GM23248 (cell line): ENCODE measurements around the gene KNOP1. TPM values are rescaled to one million over a fixed set of nuclear protein-coding genes. Genes with fewer than 3 reads are reported as not detected.

Experiments used
- DNase-seq: peaks from one replicate; pipeline ENCODE4 v3.0.0-alpha.2; 2015
- H2AFZ ChIP-seq: fragments of 200-600 bp; sonication (generic); 2 replicates; pipeline ENCODE4 v1.6.1; 2016; ENCODE audit warnings: antibody characterized with exemption
- H3F3A ChIP-seq: fragments of 200-600 bp; sonication (generic); 2 replicates; pipeline ENCODE4 v1.6.1; 2016; ENCODE audit warnings: mild to moderate bottlenecking, antibody characterized with exemption, mixed run types; ENCODE audit not compliant: insufficient read depth
- H3K27ac ChIP-seq: fragments of 200-600 bp; sonication (generic); 2 replicates; pipeline ENCODE4 v1.5.1; 2016; ENCODE audit warnings: mild to moderate bottlenecking
- H3K27me3 ChIP-seq: fragments of 200-600 bp; sonication (generic); replicated peaks from 2 replicates; pipeline ENCODE4 v1.6.1; 2016; ENCODE audit warnings: mild to moderate bottlenecking; ENCODE audit not compliant: insufficient read depth
- H3K36me3 ChIP-seq: fragments of 200-600 bp; sonication (generic); 2 replicates; pipeline ENCODE4 v1.6.1; 2016; ENCODE audit warnings: low read depth, mild to moderate bottlenecking
- H3K4me1 ChIP-seq: fragments of 200-600 bp; sonication (generic); 2 replicates; pipeline ENCODE4 v1.6.1; 2016; ENCODE audit warnings: mild to moderate bottlenecking; ENCODE audit not compliant: insufficient read depth
- H3K4me2 ChIP-seq: fragments of 200-600 bp; sonication (generic); one replicate; pipeline ENCODE4 v1.6.1; 2016; ENCODE audit warnings: mild to moderate bottlenecking; ENCODE audit not compliant: unreplicated experiment
- H3K4me3 ChIP-seq: fragments of 200-600 bp; sonication (generic); 2 replicates; pipeline ENCODE4 v1.5.1; 2016; ENCODE audit warnings: mild to moderate bottlenecking
- H3K79me2 ChIP-seq: fragments of 200-600 bp; sonication (generic); 2 replicates; pipeline ENCODE4 v1.6.1; 2016; ENCODE audit warnings: mild to moderate bottlenecking; ENCODE audit not compliant: insufficient read depth
- H3K9ac ChIP-seq: fragments of 200-600 bp; sonication (generic); 2 replicates; pipeline ENCODE4 v1.6.1; 2016; ENCODE audit warnings: mild to moderate bottlenecking
- H3K9me2 ChIP-seq: fragments of 200-600 bp; sonication (generic); 2 replicates; pipeline ENCODE4 v1.6.1; 2016; ENCODE audit warnings: mixed run types, mild to moderate bottlenecking, moderate library complexity; ENCODE audit not compliant: insufficient read depth
- H3K9me3 ChIP-seq: fragments of 200-600 bp; sonication (generic); one replicate; pipeline ENCODE4 v1.6.1; 2017; ENCODE audit warnings: low read depth
- H4K20me1 ChIP-seq: fragments of 200-600 bp; sonication (generic); 2 replicates; pipeline ENCODE4 v1.6.0; 2016; ENCODE audit not compliant: insufficient read depth
- EZH2 ChIP-seq: fragments of 200-600 bp; sonication (generic); IDR thresholded peaks from 2 replicates; pipeline ENCODE4 v1.6.1; 2018; ENCODE audit warnings: antibody characterized with exemption, mild to moderate bottlenecking; ENCODE audit not compliant: insufficient read depth, poor library complexity, severe bottlenecking
- EZH2phosphoT487 ChIP-seq: fragments of 200-600 bp; sonication (generic); IDR thresholded peaks from 2 replicates; pipeline ENCODE4 v1.6.1; 2018; ENCODE audit warnings: antibody characterized with exemption, moderate library complexity, mild to moderate bottlenecking, low read depth; ENCODE audit not compliant: insufficient read depth
- WGBS, 2 experiments: methylation state at CpG; one replicate each; pipeline ENCODE4 v1.1.6; 2015 to 2017; ENCODE audit warnings: low lambda C conversion rate in 2 of 2, low coverage in 1 of 2; ENCODE audit errors: missing lambda C conversion rate in 2 of 2; 5-methylcytosine and 5-hydroxymethylcytosine counted together
- in situ Hi-C: fragments of 300-500 bp; cut with MboI; formaldehyde crosslinking; loops from 2 replicates; pipeline ENCODE4 v1.15.0; 2020
- polyA plus RNA-seq: library from polyadenylated mRNA; unstranded; fragments of >200 nt; fragmentation: Nextera tagmentation; extraction: Ambion mirVana; gene quantifications from 2 replicates; pipeline ENCODE4 v1.2.1, GENCODE V29; 2016
- total RNA-seq: library from RNA; depleted of rRNA; stranded (reverse); fragments of >200 nt; shearing (Covaris generic); gene quantifications from 2 replicates; pipeline ENCODE4 v1.2.3, GENCODE V29; 2014

KNOP1 gene
- total and polyA plus RNA-seq, 2 experiments from 2014 or later, result 8.0 to 15.6 TPM

DNA sequence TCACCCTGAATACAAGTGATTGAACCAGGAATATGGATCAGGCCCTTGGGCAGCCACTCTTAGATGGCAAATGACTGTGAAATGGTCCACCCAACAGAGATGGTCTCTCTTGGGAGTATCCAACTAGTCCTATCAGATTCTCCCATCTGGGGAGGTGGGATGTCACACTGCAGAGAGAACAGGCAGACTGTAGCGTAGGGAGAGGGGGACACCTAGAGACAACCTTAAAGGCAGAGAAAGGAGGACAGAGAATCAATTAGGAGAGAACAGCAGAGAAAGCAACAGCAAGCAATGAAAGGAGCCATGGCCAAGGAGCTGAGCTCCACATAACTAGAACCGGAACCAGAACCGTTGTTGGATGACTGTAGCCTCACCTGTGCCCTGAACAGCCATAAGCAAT is 37.2 kb upstream of the KNOP1 start:
- no peaks in the 10 kb centered on the region for H3K27me3 ChIP-seq
- TF ChIP-seq EZH2 (no peak), EZH2phosphoT487 (no peak)
- no peaks in the 10 kb centered on the region for H4K20me1 ChIP-seq
- H3K27ac ChIP-seq, result no peak overlapping the region
- in situ Hi-C loops, result no loop called here
- H3K36me3 ChIP-seq, result no peaks in the 10 kb centered on the region
- H3K4me1 ChIP-seq, result peaks cover 8% of the 10 kb centered on the region
- H3K9me2 ChIP-seq, result no peaks in the 10 kb centered on the region
- DNase-seq, result no peak
- no peaks in the 10 kb centered on the region for H3K9me3 ChIP-seq
- H3K4me2 ChIP-seq, result no peak overlapping the region
- H3F3A ChIP-seq, result no peaks in the 10 kb centered on the region
- 96 to 100% methylated on average over 3 of the region's 3 CpGs for WGBS, 2 experiments
- no peak overlapping the region for H2AFZ ChIP-seq
- no peak overlapping the region for H3K9ac ChIP-seq
- no peak overlapping the region for H3K4me3 ChIP-seq
- H3K79me2 ChIP-seq, result no peaks in the 10 kb centered on the region

DNA sequence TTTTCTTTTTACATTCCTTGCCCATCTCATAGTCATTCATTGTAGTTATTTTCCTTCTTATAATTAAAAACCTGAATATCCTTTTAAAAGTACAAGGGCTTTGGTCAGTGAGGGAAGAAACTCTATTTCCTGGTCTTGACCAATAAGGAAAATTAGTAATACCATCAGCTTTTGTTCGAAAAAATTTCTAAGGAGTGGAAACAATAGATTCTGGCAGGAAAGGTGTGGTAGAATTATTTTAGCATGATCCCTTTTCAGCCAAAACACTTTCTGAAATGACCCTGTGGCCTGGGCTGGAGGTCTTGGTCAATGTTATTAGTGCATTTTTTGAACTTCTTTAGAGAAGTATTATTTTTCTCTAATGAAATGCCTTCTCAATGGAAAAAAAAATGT is 36.6 kb upstream of the KNOP1 start:
- Histone ChIP-seq H3K4me3 (no peak overlapping the region), H3K4me1 (peaks cover 8% of the 10 kb centered on the region), H4K20me1 (no peaks in the 10 kb centered on the region), H3K36me3 (no peaks in the 10 kb centered on the region), H3K9me2 (no peaks in the 10 kb centered on the region), H3K9me3 (no peaks in the 10 kb centered on the region), H3K27ac (no peak overlapping the region), H3K4me2 (no peak overlapping the region), H3K9ac (no peak overlapping the region), H3K79me2 (no peaks in the 10 kb centered on the region), H3F3A (no peaks in the 10 kb centered on the region), H3K27me3 (no peaks in the 10 kb centered on the region), H2AFZ (no peak overlapping the region)
- DNase-seq, result no peak
- no peak for TF ChIP-seq EZH2
- no peak for TF ChIP-seq EZH2phosphoT487
- WGBS, 2 experiments, result 92 to 96% methylated on average over 1 of the region's 1 CpG
- in situ Hi-C loops, result no loop called here

DNA sequence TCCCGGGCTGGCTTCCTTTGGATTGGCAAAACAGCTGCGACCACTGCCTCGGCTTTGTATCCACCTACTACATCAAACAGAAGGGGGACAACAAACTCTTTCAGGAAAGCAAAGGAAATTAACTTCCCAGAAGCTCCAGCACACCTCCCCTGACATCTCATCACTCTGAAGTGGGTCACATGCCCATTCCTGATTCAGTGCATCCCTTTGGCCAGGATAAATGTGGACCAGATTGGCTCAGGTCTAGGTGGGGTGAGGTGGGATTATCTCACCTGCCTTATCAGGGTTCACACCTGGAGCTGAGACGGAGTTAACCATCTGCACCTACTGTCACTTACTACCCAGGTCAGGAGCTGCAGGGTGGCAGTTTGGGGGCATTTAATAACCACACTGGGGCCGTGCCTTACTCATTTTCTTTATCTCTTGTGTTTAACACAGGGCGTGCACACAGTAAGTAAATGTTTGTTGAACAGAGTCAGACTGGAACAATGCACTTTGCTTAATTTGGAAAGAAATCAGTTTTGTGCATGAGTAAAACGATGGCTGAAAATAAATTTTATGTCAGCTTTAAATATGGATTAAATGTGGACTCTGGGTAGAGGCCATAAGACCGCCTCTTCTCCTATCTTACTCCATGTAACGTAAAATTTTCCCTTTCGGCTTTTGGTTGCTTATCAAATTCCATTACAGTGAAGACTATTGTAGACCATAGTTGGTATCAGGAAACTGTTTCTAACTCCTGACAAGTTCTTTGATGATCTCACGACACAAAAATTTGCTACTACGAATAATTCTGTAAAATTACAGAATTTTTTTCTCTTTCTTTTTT is 36.0 kb upstream of the KNOP1 start:
- Histone ChIP-seq H3K27ac (peak overlapping the region; percentile 19; the same call in 1 of the 2 replicates), H3K4me1 (peaks cover 8% of the 10 kb centered on the region), H3K9ac (no peak overlapping the region), H3K9me2 (no peaks in the 10 kb centered on the region), H3K36me3 (no peaks in the 10 kb centered on the region), H3K27me3 (no peaks in the 10 kb centered on the region), H3F3A (no peaks in the 10 kb centered on the region), H3K4me2 (no peak overlapping the region), H3K4me3 (no peak overlapping the region), H2AFZ (no peak overlapping the region), H4K20me1 (no peaks in the 10 kb centered on the region), H3K79me2 (no peaks in the 10 kb centered on the region), H3K9me3 (no peaks in the 10 kb centered on the region)
- TF ChIP-seq EZH2phosphoT487 (no peak), EZH2 (no peak)
- in situ Hi-C loops, result no loop called here
- DNase-seq, result peak; percentile 47
- WGBS, 2 experiments, result 80 to 84% methylated on average over 12 of the region's 12 CpGs

DNA sequence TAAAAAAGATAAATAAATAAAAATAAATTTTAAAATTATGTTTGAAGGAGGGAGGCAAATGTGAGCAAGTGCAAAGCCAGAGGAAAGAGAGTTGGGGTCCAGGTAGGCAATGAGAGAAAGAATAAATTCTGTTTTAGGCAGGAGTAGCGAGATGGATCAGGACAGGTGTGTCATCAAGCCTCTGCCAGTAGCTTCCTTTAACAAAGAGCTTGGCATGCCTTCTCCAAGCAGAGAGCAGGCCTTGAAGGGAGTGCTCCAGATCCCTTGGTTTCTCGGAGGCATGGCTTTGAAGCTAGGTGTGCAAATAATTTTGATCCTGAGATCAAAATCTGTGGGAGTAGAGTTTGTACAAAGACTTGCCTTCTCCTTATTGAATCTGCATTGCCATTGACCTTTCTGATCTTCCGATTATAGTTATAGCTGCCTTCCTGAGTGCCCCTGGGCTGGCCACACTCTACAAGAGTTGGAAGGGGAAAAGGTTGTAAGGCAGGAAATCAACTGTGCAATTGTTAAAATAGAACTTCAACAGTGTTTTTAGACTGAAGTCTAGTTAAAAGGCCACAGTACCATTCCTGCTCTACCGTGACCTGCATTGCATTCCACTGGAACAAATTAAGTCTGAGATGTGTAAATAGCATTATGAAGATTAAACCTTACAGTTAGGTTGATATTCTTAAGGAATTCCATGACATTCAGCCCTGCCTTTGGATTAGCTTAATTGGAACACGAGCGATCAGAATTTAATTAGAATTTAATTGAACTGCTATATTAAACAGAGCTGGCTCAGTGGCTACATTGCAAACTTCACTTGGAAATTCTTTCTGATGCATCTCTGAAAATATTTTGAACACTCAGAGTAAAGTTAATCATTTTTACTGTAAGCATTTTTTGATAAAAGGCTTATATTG is 33.7 kb upstream of the KNOP1 start:
- no peak overlapping the region for H2AFZ ChIP-seq
- H3K4me2 ChIP-seq, result no peak overlapping the region
- no peaks in the 10 kb centered on the region for H3K9me3 ChIP-seq
- H4K20me1 ChIP-seq, result no peaks in the 10 kb centered on the region
- no peaks in the 10 kb centered on the region for H3F3A ChIP-seq
- no peak overlapping the region for H3K27ac ChIP-seq
- H3K36me3 ChIP-seq, result no peaks in the 10 kb centered on the region
- no peaks in the 10 kb centered on the region for H3K27me3 ChIP-seq
- TF ChIP-seq EZH2 (no peak), EZH2phosphoT487 (no peak)
- DNase-seq, result no peak
- H3K4me1 ChIP-seq, result peaks cover 8% of the 10 kb centered on the region
- no peak overlapping the region for H3K4me3 ChIP-seq
- no peaks in the 10 kb centered on the region for H3K9me2 ChIP-seq
- H3K9ac ChIP-seq, result no peak overlapping the region
- H3K79me2 ChIP-seq, result no peaks in the 10 kb centered on the region
- WGBS, 2 experiments, result 97 to 98% methylated on average over 6 of the region's 6 CpGs
- in situ Hi-C loops, result no loop called here
